ENCODE results near the gene CYP3A5. TPM values are rescaled to one million over a fixed set of nuclear protein-coding genes. Genes with fewer than 3 reads are reported as not detected.

The CYP3A5 gene
- total RNA-seq, 1 experiment from 2014 or later: not detected

DNA sequence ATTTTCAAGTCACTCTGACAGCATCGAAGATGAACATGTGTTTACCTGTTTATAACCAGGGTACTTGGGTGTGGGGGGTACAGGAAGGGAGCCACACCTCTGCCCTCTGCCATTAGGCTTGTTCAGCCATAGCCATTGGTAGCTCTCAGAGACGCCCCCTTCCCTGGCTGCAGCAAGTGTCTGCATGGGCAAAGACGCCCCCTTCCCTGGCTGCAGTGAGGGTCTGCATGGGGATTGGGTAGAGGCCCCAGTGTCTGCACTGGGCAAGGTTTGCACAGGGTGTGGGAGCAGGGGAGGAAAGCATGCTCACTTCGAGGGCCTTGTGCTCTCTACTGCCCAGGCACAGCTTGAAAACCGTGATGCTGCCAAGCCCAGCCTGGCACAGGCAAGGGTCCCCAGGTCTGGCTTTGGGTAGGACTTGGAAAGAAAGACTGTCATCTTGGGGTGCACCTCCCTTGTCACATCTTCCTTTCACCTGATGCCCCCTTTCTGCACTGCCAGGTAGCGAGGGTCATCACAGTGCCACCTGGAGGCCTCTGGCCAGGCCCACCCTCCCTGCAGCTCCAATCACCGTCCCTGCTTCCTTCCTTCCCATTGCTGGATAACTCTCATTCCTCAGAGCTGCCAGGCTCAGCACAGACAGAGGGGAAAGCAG is 78.0 kb downstream of the CYP3A5 start:
- no peak for DNase-seq
- Histone ChIP-seq H3K27me3 (no peaks in the 10 kb centered on the region), H3K36me3 (no peaks in the 10 kb centered on the region), H3K4me3 (no peak overlapping the region), H3K9me3 (no peaks in the 10 kb centered on the region)

- H3K4me3 ChIP-seq: no peak overlapping the region
- H3K27me3 ChIP-seq: no peaks in the 10 kb centered on the region
These were observed 80.0 kb downstream of the CYP3A5 start for GRCh38 chr7:99599836-99600235.

More at GRCh38 chr7:99599836-99600235, 80.0 kb downstream of the CYP3A5 start:
- no peak for DNase-seq
- Histone ChIP-seq H3K9me3 (no peaks in the 10 kb centered on the region), H3K36me3 (no peaks in the 10 kb centered on the region)

Other genes starting within 250 kb of the CYP3A5 start
- 6.9 and 7.3 TPM in 2 replicates for gene PTCD1, start 241.2 kb downstream of the CYP3A5 start, total RNA-seq (2014; rRNA removed; shearing (Covaris generic); ENCODE audit: low replicate concordance)
- 9.3 and 15.3 TPM in 2 replicates for gene CPSF4, start 241.1 kb downstream of the CYP3A5 start, total RNA-seq (2014; rRNA removed; shearing (Covaris generic); ENCODE audit: low replicate concordance)
- gene ATP5MF, start 213.8 kb downstream of the CYP3A5 start, total RNA-seq (2014; rRNA removed; shearing (Covaris generic); ENCODE audit: low replicate concordance): 1,206 and 1,207 TPM in 2 replicates
- 4.2 and 5.0 TPM in 2 replicates for gene ZNF789, start 207.1 kb downstream of the CYP3A5 start, total RNA-seq (2014; rRNA removed; shearing (Covaris generic); ENCODE audit: low replicate concordance)
- 10.4 and 13.3 TPM in 2 replicates for gene ZNF394, start 179.7 kb downstream of the CYP3A5 start, total RNA-seq (2014; rRNA removed; shearing (Covaris generic); ENCODE audit: low replicate concordance)
- 4.4 and 9.4 TPM in 2 replicates for gene ZKSCAN5, start 175.3 kb downstream of the CYP3A5 start, total RNA-seq (2014; rRNA removed; shearing (Covaris generic); ENCODE audit: low replicate concordance)
- 0.72 and 5.1 TPM in 2 replicates for gene FAM200A, start 127.9 kb downstream of the CYP3A5 start, total RNA-seq (2014; rRNA removed; shearing (Covaris generic); ENCODE audit: low replicate concordance)
- 23.1 and 36.7 TPM in 2 replicates for gene ZNF655, start 121.4 kb downstream of the CYP3A5 start, total RNA-seq (2014; rRNA removed; shearing (Covaris generic); ENCODE audit: low replicate concordance)
- gene TMEM225B, start 81.7 kb downstream of the CYP3A5 start, total RNA-seq (2014; rRNA removed; shearing (Covaris generic); ENCODE audit: low replicate concordance): not detected in 2 replicates
- 3.8 and 3.9 TPM in 2 replicates for gene ZSCAN25, start 63.0 kb downstream of the CYP3A5 start, total RNA-seq (2014; rRNA removed; shearing (Covaris generic); ENCODE audit: low replicate concordance)
- gene CYP3A7, start 55.2 kb upstream of the CYP3A5 start, total RNA-seq (2014; rRNA removed; shearing (Covaris generic); ENCODE audit: low replicate concordance): not detected in 2 replicates
- not detected in 2 replicates for gene CYP3A4, start 104.2 kb upstream of the CYP3A5 start, total RNA-seq (2014; rRNA removed; shearing (Covaris generic); ENCODE audit: low replicate concordance)
- not detected in 2 replicates for gene CYP3A43, start 148.0 kb upstream of the CYP3A5 start, total RNA-seq (2014; rRNA removed; shearing (Covaris generic); ENCODE audit: low replicate concordance)
- not detected in 2 replicates for gene OR2AE1, start 197.0 kb upstream of the CYP3A5 start, total RNA-seq (2014; rRNA removed; shearing (Covaris generic); ENCODE audit: low replicate concordance)
- 9.1 and 11.3 TPM in 2 replicates for gene TRIM4, start 239.5 kb upstream of the CYP3A5 start, total RNA-seq (2014; rRNA removed; shearing (Covaris generic); ENCODE audit: low replicate concordance)
- not detected in 2 replicates for gene GJC3, start 249.6 kb upstream of the CYP3A5 start, total RNA-seq (2014; rRNA removed; shearing (Covaris generic); ENCODE audit: low replicate concordance)

Measured in MG63 (cell line).